MCF 10A (cell line): ENCODE results near the gene NTM. TPM values are rescaled to one million over a fixed set of nuclear protein-coding genes. Genes with fewer than 3 reads are reported as not detected.

ENCODE experiments used
- BruUV-seq: library from RNA; stranded (reverse); fragments of 400-500 nt; replicated peaks from 2 replicates; lab custom pipeline; 2021; lab: Mats Ljungman, UMichigan
- CTCF ChIA-PET: fragments of 300-600 bp; sonication (Branson Sonifier 250); formaldehyde crosslinking; extraction: SDS; loops from one replicate; lab custom pipeline; 2021; ENCODE audit warnings: antibody characterized with exemption, inconsistent platforms; lab: Yijun Ruan, JAX
- POLR2A ChIA-PET: fragments of 300-600, 350-650 bp; sonication (Branson Sonifier 250); formaldehyde crosslinking; extraction: SDS; loops from one replicate; lab custom pipeline; 2020; ENCODE audit warnings: antibody characterized with exemption, inconsistent platforms; lab: Yijun Ruan, JAX
- DNase-seq: peaks from one replicate; pipeline ENCODE4 v3.0.0-alpha.2; 2018; ENCODE audit not compliant: unreplicated experiment
- H3K27ac Mint-ChIP-seq: one replicate; pipeline ENCODE4 v1.8.0; 2022; ENCODE audit warnings: mild to moderate bottlenecking, low read depth, mixed read lengths; ENCODE audit not compliant: unreplicated experiment
- H3K27me3 Mint-ChIP-seq: one replicate; pipeline ENCODE4 v1.8.0; 2022; ENCODE audit warnings: mixed read lengths; ENCODE audit not compliant: insufficient read depth, unreplicated experiment
- H3K36me3 Mint-ChIP-seq: one replicate; pipeline ENCODE4 v1.8.0; 2022; ENCODE audit warnings: mild to moderate bottlenecking, moderate library complexity, mixed read lengths; ENCODE audit not compliant: insufficient read depth, unreplicated experiment
- H3K4me1 Mint-ChIP-seq: one replicate; pipeline ENCODE4 v1.8.0; 2022; ENCODE audit warnings: mixed read lengths; ENCODE audit not compliant: insufficient read depth, unreplicated experiment
- H3K4me3 Mint-ChIP-seq: one replicate; pipeline ENCODE4 v1.8.0; 2022; ENCODE audit warnings: mild to moderate bottlenecking, moderate library complexity, mixed read lengths; ENCODE audit not compliant: unreplicated experiment
- H3K9me3 Mint-ChIP-seq: one replicate; pipeline ENCODE4 v1.8.0; 2022; ENCODE audit warnings: mixed read lengths; ENCODE audit not compliant: unreplicated experiment
- intact Hi-C: fragments of 100-400 bp; cut with micrococcal nuclease; formaldehyde crosslinking; loops from 2 replicates; pipeline ENCODE4 v1.14.1; 2022
- total RNA-seq: library from RNA; stranded (reverse); gene quantifications from 2 replicates; pipeline ENCODE4 v1.2.3, GENCODE V29; 2022
- TF ChIP-seq, protein P1 (sequence below): fragments of 200-600 bp; IDR thresholded peaks from one replicate; pipeline ENCODE4 v1.8.0; 2022; ENCODE audit warnings: antibody characterized with exemption, mild to moderate bottlenecking; ENCODE audit not compliant: unreplicated experiment

Gene NTM
- total RNA-seq, 1 experiment from 2014 or later, result not detected

DNA sequence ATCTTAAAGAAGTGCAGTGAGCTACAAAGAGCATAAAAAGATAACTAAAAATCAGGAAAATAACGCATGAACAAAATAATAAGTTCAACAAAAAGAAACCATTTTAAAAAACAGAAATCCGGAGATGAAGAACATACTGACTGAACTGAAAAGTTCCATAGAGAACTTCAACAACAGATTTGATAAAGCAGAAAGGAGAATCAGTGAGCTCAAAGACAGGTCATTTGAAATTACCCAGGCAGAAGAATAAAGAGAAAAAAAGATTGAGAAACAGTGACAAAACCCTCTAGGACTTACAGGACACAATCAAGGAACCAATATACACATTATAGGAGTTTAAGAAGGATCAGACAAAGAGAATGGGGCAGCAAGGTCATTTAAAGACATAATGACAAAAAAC lies 334.3 kb downstream of the NTM start:
- ChIA-PET CTCF (interaction anchor here (1.9 kb wide), 1 partner anchor 10 kb away, joined by 6 read pairs; no protein-coding TSS in a partner anchor), POLR2A (interaction anchor here (0.7 kb wide), 1 partner anchor 9 kb away, joined by 4 read pairs; no protein-coding TSS in a partner anchor)
- Mint-ChIP-seq H3K27me3 (no peaks in the 10 kb centered on the region), H3K36me3 (no peaks in the 10 kb centered on the region), H3K4me3 (no peak overlapping the region), H3K27ac (no peak overlapping the region), H3K9me3 (peaks cover 59% of the 10 kb centered on the region), H3K4me1 (no peaks in the 10 kb centered on the region)
- no peak for DNase-seq
- intact Hi-C loops, result no loop called here
- TF ChIP-seq, protein P1, sequence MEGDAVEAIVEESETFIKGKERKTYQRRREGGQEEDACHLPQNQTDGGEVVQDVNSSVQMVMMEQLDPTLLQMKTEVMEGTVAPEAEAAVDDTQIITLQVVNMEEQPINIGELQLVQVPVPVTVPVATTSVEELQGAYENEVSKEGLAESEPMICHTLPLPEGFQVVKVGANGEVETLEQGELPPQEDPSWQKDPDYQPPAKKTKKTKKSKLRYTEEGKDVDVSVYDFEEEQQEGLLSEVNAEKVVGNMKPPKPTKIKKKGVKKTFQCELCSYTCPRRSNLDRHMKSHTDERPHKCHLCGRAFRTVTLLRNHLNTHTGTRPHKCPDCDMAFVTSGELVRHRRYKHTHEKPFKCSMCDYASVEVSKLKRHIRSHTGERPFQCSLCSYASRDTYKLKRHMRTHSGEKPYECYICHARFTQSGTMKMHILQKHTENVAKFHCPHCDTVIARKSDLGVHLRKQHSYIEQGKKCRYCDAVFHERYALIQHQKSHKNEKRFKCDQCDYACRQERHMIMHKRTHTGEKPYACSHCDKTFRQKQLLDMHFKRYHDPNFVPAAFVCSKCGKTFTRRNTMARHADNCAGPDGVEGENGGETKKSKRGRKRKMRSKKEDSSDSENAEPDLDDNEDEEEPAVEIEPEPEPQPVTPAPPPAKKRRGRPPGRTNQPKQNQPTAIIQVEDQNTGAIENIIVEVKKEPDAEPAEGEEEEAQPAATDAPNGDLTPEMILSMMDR, result no peak
- no TSS peak for BruUV-seq

DNA sequence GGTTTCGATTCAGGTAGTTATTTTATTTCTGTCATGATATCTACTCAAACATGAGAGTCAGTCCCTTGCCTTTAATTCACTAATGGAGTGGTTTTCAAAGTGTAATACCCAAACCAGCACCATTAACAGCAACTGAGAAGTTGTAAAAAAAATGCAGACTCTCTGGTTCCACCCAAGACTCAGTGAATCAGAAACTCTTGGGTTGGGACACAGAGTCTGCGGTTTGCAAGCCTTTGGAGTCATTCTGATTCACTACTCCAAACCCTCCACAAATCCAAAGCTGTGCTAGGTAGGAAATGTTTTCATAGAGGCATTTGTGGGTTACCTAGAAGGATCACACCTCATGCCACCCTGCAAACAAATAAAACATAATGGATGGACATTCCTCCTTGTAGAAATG lies 340.1 kb downstream of the NTM start:
- ChIA-PET POLR2A (no interaction called here), CTCF (no interaction called here)
- H3K4me1 Mint-ChIP-seq, result no peaks in the 10 kb centered on the region
- DNase-seq, result no peak
- no peaks in the 10 kb centered on the region for H3K27me3 Mint-ChIP-seq
- BruUV-seq, result no TSS peak
- intact Hi-C loops, result no loop called here
- TF ChIP-seq, protein P1, result no peak
- no peaks in the 10 kb centered on the region for H3K36me3 Mint-ChIP-seq
- H3K9me3 Mint-ChIP-seq, result peaks cover 47% of the 10 kb centered on the region
- no peak overlapping the region for H3K27ac Mint-ChIP-seq
- H3K4me3 Mint-ChIP-seq, result no peak overlapping the region

GRCh38 chr11:131712897-131713296 lies 342.5 kb downstream of the NTM start:
- Mint-ChIP-seq H3K27me3 (no peaks in the 10 kb centered on the region), H3K4me1 (no peaks in the 10 kb centered on the region), H3K36me3 (no peaks in the 10 kb centered on the region), H3K4me3 (no peak overlapping the region), H3K9me3 (peaks cover 51% of the 10 kb centered on the region), H3K27ac (no peak overlapping the region)
- no TSS peak for BruUV-seq
- no peak for DNase-seq
- POLR2A ChIA-PET, result no interaction called here
- intact Hi-C loops, result no loop called here
- CTCF ChIA-PET, result no interaction called here
- TF ChIP-seq, protein P1, result no peak

DNA sequence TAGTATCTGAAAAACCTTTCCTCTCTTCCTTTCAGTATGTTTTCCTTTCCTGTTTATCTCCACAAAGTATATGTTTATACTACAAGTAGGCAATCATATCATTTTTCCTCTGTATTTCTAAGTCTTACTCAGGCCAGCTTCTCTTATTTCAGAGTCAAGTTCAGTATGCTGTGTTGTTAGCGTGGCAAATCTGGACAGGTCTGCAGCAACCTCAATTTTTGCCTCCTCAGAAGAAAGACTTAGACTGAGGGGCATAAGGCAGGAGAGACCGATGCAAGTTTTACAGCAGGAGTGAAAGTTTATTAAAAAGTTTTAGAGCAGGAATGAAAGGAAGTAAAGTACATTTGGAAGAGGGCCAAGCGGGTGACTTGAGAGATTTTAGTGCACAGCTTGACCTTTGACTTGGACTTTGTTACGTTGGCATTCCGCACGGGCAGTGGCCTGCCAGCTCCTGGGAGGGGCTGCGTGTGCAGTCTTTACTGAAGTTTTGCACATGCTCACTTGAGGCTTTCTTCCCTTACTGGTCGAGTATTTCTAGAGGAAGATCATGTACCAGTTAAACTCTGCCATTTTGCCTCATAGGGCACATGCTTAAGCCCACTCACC lies 343.2 kb downstream of the NTM start:
- intact Hi-C loops, result no loop called here
- POLR2A ChIA-PET, result no interaction called here
- TF ChIP-seq, protein P1, result no peak
- H3K4me1 Mint-ChIP-seq, result no peaks in the 10 kb centered on the region
- CTCF ChIA-PET, result no interaction called here
- H3K27ac Mint-ChIP-seq, result no peak overlapping the region
- DNase-seq, result no peak
- BruUV-seq, result no TSS peak
- peaks cover 52% of the 10 kb centered on the region for H3K9me3 Mint-ChIP-seq
- no peaks in the 10 kb centered on the region for H3K27me3 Mint-ChIP-seq
- H3K4me3 Mint-ChIP-seq, result no peak overlapping the region
- no peaks in the 10 kb centered on the region for H3K36me3 Mint-ChIP-seq
